ENCODE data around the gene POLD3. TPM values are rescaled to one million over a fixed set of nuclear protein-coding genes. Genes with fewer than 3 reads are reported as not detected.

Gene POLD3
- total and polyA plus RNA-seq, 10 of the 15 experiments (the other 5 are each of a cell fraction or from before 2014, with no cell fraction given): 23.8 to 63.7 (median 38.7) TPM

DNA sequence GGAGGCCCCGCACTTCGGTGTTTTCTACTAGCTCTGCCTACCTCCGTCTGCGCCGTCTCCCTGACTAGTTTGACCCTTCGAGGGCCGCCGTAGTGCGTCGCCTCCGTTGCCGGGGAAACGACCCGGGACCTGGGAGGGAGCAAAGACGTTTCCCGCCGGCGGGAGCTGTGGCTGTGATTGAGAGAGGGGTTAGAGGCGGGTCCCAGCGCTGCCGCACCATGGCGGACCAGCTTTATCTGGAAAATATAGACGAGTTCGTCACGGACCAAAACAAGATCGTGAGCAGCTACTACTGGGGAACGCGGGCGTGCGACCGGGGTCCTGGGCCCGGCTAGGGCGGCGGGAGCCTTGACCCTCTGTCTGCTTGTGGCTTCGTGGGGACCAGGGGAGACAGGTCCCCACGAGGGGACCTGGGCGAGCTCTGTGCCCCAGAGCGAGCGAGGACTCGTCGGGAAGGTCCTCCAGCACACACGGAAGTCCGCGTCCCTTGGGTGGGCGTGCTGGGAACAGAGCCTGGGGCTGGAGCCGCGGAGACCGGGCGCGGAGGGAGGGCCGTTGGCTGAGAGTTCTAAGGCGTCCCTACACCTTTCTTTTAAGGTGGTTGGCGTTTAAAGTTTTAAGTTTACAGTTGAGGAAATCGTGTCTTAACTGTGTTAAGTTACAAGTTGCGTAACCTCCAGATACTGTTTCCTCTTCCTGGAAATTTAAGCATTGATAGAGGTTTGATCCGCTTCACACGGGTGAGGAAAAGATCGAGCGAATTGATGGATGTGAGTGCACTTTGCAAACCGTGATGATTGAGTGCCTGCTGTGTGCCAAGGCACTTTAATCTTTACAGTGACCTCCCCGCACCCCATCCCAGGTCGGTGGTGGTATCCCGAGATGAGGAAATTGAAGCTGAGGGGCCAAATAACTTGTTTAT is at the start of gene POLD3 (continued):
- TF ChIP-seq CHD2 (IDR thresholded peaks at IDR 0.05; ENCODE audit: borderline replicate concordance, low read depth, low read length): peak; percentile 53; the same call in 1 of the 2 replicates
- no peak for TF ChIP-seq BRCA1 (IDR thresholded peaks at IDR 0.05; ENCODE audit: low read depth, low read length)
- no peak for TF ChIP-seq STAT3 (IDR thresholded peaks at IDR 0.05; ENCODE audit: low read depth, low read length)
- TF ChIP-seq, protein P1, sequence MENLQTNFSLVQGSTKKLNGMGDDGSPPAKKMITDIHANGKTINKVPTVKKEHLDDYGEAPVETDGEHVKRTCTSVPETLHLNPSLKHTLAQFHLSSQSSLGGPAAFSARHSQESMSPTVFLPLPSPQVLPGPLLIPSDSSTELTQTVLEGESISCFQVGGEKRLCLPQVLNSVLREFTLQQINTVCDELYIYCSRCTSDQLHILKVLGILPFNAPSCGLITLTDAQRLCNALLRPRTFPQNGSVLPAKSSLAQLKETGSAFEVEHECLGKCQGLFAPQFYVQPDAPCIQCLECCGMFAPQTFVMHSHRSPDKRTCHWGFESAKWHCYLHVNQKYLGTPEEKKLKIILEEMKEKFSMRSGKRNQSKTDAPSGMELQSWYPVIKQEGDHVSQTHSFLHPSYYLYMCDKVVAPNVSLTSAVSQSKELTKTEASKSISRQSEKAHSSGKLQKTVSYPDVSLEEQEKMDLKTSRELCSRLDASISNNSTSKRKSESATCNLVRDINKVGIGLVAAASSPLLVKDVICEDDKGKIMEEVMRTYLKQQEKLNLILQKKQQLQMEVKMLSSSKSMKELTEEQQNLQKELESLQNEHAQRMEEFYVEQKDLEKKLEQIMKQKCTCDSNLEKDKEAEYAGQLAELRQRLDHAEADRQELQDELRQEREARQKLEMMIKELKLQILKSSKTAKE (IDR thresholded peaks at IDR 0.05; ENCODE audit: low read depth, poor library complexity, severe bottlenecking): no peak
- no peak for TF ChIP-seq NBN (IDR thresholded peaks at IDR 0.05)
- TF ChIP-seq, protein P2, sequence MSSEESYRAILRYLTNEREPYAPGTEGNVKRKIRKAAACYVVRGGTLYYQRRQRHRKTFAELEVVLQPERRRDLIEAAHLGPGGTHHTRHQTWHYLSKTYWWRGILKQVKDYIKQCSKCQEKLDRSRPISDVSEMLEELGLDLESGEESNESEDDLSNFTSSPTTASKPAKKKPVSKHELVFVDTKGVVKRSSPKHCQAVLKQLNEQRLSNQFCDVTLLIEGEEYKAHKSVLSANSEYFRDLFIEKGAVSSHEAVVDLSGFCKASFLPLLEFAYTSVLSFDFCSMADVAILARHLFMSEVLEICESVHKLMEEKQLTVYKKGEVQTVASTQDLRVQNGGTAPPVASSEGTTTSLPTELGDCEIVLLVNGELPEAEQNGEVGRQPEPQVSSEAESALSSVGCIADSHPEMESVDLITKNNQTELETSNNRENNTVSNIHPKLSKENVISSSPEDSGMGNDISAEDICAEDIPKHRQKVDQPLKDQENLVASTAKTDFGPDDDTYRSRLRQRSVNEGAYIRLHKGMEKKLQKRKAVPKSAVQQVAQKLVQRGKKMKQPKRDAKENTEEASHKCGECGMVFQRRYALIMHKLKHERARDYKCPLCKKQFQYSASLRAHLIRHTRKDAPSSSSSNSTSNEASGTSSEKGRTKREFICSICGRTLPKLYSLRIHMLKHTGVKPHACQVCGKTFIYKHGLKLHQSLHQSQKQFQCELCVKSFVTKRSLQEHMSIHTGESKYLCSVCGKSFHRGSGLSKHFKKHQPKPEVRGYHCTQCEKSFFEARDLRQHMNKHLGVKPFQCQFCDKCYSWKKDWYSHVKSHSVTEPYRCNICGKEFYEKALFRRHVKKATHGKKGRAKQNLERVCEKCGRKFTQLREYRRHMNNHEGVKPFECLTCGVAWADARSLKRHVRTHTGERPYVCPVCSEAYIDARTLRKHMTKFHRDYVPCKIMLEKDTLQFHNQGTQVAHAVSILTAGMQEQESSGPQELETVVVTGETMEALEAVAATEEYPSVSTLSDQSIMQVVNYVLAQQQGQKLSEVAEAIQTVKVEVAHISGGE (CRISPR knock-in tag; IDR thresholded peaks at IDR 0.05): no peak
- TF ChIP-seq MYB (IDR thresholded peaks at IDR 0.05; ENCODE audit: borderline replicate concordance, low read depth, low read length): no peak
- no peak for TF ChIP-seq ETV6 (conservative IDR thresholded peaks at IDR 0.05 in 1 of 2, IDR thresholded peaks at IDR 0.05 in 1 of 2; ENCODE audit: borderline replicate concordance in 1 of 2, low read depth in 1 of 2)
- no peak for TF ChIP-seq MEF2A (IDR thresholded peaks at IDR 0.05; ENCODE audit: insufficient read depth, low read depth, low read length)
- no peak for TF ChIP-seq HDGF (IDR thresholded peaks at IDR 0.05)
- TF ChIP-seq RELA (IDR thresholded peaks at IDR 0.05; ENCODE audit: borderline replicate concordance, partially characterized antibody): no peak
- TF ChIP-seq ZNF207 (IDR thresholded peaks at IDR 0.05; ENCODE audit: borderline replicate concordance): no peak
- no peak for TF ChIP-seq POLR2AphosphoS5 (IDR thresholded peaks at IDR 0.05; ENCODE audit: low read length)
- peak; percentile 45 for TF ChIP-seq SIX5 (IDR thresholded peaks at IDR 0.05; ENCODE audit: low read depth, low read length, severe bottlenecking)
- TF ChIP-seq, protein P3, sequence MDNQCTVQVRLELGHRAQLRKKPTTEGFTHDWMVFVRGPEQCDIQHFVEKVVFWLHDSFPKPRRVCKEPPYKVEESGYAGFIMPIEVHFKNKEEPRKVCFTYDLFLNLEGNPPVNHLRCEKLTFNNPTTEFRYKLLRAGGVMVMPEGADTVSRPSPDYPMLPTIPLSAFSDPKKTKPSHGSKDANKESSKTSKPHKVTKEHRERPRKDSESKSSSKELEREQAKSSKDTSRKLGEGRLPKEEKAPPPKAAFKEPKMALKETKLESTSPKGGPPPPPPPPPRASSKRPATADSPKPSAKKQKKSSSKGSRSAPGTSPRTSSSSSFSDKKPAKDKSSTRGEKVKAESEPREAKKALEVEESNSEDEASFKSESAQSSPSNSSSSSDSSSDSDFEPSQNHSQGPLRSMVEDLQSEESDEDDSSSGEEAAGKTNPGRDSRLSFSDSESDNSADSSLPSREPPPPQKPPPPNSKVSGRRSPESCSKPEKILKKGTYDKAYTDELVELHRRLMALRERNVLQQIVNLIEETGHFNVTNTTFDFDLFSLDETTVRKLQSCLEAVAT (IDR thresholded peaks at IDR 0.05): 0 out of 2 replicates have a peak, but pooled peaks have one; percentile 19
- TF ChIP-seq JUND (IDR thresholded peaks at IDR 0.05; ENCODE audit: low read depth, low read length): no peak
- TF ChIP-seq REST (IDR thresholded peaks at IDR 0.05; ENCODE audit: low read depth, low read length): 0 out of 2 replicates have a peak, but pooled peaks have one; percentile 19
- TF ChIP-seq ZBED1 (IDR thresholded peaks at IDR 0.05; ENCODE audit: borderline replicate concordance): no peak
